Mesodermal cell (in vitro differentiated cells): ENCODE results near the gene KLHDC9.

Experiments
- H3K27ac ChIP-seq: 2 replicates; pipeline ENCODE4 v1.7.0; 2013; ENCODE audit warnings: mild to moderate bottlenecking, low read depth, low read length, moderate library complexity; ENCODE audit not compliant: severe bottlenecking
- H3K36me3 ChIP-seq: 2 replicates; pipeline ENCODE4 v1.7.1; 2013; ENCODE audit warnings: mild to moderate bottlenecking, low read length, moderate library complexity; ENCODE audit not compliant: control insufficient read depth, insufficient read depth
- H3K4me1 ChIP-seq: one replicate; pipeline ENCODE4 v1.7.1; 2013; ENCODE audit warnings: mild to moderate bottlenecking, low read length; ENCODE audit not compliant: insufficient read depth, control insufficient read depth, poor library complexity, severe bottlenecking
- H3K4me3 ChIP-seq: 2 replicates; pipeline ENCODE4 v1.7.0; 2013; ENCODE audit warnings: low read length, control low read depth, mild to moderate bottlenecking; ENCODE audit not compliant: insufficient read depth, poor library complexity, severe bottlenecking; ENCODE audit errors: extremely low read depth
- H3K9me3 ChIP-seq: 2 replicates; pipeline ENCODE4 v1.7.1; 2013; ENCODE audit warnings: mild to moderate bottlenecking, low read length, moderate library complexity; ENCODE audit not compliant: control insufficient read depth
- WGBS, 2 experiments: methylation state at CpG; one replicate each; pipeline ENCODE4 v1.1.5; 2013; ENCODE audit warnings: missing lambda C conversion rate in 2 of 2; ENCODE audit not compliant: insufficient coverage in 2 of 2; 5-methylcytosine and 5-hydroxymethylcytosine counted together

KLHDC9 gene

DNA sequence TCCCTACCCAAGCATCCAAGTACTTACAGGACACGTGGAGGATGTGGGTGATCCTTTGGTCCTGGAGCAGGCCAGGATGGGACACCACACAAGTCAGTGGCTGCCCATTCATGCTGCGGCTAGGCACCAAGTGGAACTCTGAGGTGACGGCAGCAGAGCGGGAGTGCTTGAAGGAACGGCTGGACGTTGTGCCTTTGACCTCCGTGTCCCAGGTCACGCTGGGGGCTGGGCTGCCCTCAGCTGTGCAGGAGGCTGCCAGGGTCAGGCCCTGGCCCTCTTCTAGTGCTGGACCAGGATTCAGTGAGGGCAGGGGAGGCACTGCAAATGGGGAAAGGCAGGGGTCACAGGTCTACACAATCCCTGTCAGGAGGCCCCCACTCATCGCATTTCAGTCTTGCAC lies 20.7 kb upstream of the KLHDC9 start:
- H3K4me3 ChIP-seq, result no peak overlapping the region
- 87 to 93% methylated on average over 8 of the region's 9 CpGs for WGBS, 2 experiments

DNA sequence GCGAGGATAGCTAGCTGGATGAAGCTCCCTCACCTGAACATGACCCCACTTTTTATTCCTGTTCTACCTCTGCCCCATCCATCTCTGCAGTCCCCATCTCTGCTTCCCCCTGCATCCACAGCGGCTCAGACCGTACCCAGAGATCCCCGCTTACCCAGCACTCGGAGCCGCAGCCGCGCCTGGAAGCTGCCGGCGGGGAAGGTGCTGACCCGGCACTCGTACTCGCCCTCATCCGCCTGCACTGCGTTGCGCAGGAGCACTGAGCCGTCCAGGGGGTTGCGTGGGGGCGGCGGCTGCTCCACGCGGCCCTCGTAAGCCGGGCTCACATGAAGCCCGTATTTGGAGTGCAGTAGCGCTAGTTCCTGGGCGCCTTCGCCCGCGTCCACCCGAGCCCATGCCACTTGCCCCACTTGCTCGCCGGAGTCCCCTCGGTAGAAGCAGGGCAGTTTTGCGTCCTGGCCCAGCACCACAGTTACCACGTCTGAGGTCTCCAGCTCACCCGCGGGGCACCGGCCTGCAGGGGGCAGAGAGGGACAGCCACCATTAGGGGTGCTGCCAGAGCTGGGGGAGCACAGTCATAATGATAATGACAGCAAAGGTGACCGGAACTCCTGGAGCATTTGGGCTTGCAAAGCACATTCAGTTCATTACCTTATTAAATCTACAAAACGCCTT lies 18.6 kb upstream of the KLHDC9 start:
- Histone ChIP-seq H3K27ac (no peak overlapping the region), H3K9me3 (no peaks in the 10 kb centered on the region), H3K4me1 (peaks cover 23% of the 10 kb centered on the region), H3K4me3 (no peak overlapping the region), H3K36me3 (no peaks in the 10 kb centered on the region)
- WGBS, 2 experiments, result 89 to 94% methylated on average over 20 to 41 of the region's 41 CpGs

More for the DNA sequence above, 20.7 kb upstream of the KLHDC9 start:
- Histone ChIP-seq H3K27ac (no peak overlapping the region), H3K9me3 (no peaks in the 10 kb centered on the region), H3K4me1 (peaks cover 10% of the 10 kb centered on the region), H3K36me3 (no peaks in the 10 kb centered on the region)

DNA sequence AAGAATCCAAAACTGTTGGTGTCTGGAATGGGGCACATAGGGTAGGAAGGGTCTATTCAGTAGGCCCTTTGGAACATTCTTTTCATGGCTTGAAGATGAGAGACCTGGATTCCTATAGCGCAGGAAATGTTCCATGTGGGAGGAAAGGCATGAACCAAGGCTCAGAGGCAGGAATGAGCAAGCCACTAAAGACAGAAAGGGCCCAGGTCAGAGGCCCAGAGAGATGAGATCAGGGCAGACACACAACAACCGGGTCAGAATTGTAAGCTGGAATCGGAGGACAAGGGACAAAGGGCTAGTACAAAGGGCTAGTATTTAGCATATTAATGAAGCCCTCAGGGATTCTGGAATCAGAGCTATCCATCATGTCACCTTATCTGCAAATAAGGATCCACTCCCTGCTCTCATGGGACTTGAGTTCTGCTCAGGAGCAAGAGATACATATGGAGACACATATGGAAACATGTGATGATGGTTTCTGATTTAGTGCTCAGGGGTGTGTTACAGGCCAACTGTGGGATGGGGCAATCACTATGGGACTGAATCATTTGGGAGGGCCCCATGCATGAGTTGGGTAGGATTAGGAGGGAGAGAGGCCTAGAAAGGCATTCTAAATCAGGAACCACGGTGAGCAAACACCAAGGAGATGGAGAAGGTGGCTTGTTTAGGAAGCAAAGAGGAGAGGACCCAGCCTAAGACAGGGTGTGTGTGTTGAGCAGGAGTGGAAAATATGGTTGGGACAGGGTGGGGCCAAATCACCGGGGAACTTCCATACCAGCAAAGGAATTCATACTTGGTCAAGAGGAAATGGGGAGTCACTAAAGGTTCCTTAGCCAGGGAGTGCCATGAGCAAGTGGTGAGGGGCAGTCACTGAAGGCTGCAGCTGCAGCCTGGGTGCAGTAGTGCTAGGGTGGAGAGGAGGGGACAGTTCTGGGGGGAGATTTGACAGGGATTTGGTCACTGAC lies 17.4 kb upstream of the KLHDC9 start:
- H3K27ac ChIP-seq, result peak overlapping the region; percentile 47
- no peaks in the 10 kb centered on the region for H3K36me3 ChIP-seq
- no peaks in the 10 kb centered on the region for H3K9me3 ChIP-seq
- 64 to 69% methylated on average over 5 of the region's 5 CpGs for WGBS, 2 experiments
- H3K4me1 ChIP-seq, result peaks cover 33% of the 10 kb centered on the region
- no peak overlapping the region for H3K4me3 ChIP-seq

DNA sequence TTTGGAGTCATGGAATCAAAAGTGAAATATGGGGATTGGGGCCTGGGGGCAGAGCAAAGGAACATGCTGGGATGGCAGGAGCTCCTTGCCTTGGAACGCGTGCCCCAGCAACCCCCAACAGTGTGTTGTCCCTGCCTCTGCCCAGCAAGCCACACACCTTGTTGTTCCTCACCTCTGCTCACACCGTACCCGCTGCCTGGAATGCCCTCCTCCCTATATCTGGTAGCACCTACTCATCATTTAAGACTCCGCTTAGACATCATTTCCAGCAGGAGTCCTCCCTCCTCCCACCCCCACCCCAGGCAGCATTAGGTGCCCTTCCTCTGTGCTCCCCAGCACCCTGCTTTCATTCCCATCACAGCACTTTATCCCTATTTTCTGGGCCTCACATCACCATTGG lies 16.6 kb upstream of the KLHDC9 start:
- WGBS, 2 experiments, result 69 to 80% methylated on average over 5 of the region's 5 CpGs
- Histone ChIP-seq H3K4me3 (no peak overlapping the region), H3K36me3 (no peaks in the 10 kb centered on the region), H3K4me1 (peaks cover 41% of the 10 kb centered on the region), H3K27ac (no peak overlapping the region), H3K9me3 (no peaks in the 10 kb centered on the region)

DNA sequence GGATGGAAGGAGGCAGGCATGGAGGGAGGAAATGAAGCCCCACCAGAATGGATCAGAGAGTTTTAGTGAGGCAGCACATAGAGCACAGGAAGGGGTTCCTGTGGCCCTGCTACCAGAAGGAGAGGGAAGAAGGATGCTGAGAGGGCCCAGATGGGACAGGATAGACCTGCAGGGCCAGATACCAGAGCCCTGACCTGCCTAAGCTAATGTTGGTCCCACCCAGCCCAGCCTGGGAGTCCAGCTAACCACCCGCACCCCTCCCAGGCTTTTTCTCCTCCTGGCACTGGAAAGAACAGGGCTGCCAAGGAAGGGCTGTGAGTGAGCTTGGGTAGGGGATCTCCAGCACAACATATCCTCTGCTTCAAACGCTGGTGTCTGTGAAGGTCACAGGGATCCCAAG lies 15.7 kb upstream of the KLHDC9 start:
- Histone ChIP-seq H3K4me1 (peaks cover 42% of the 10 kb centered on the region), H3K36me3 (no peaks in the 10 kb centered on the region), H3K27ac (peak overlapping the region; percentile 5), H3K9me3 (no peaks in the 10 kb centered on the region), H3K4me3 (no peak overlapping the region)
- WGBS, 2 experiments, result 83 to 92% methylated on average over 1 of the region's 2 CpGs

DNA sequence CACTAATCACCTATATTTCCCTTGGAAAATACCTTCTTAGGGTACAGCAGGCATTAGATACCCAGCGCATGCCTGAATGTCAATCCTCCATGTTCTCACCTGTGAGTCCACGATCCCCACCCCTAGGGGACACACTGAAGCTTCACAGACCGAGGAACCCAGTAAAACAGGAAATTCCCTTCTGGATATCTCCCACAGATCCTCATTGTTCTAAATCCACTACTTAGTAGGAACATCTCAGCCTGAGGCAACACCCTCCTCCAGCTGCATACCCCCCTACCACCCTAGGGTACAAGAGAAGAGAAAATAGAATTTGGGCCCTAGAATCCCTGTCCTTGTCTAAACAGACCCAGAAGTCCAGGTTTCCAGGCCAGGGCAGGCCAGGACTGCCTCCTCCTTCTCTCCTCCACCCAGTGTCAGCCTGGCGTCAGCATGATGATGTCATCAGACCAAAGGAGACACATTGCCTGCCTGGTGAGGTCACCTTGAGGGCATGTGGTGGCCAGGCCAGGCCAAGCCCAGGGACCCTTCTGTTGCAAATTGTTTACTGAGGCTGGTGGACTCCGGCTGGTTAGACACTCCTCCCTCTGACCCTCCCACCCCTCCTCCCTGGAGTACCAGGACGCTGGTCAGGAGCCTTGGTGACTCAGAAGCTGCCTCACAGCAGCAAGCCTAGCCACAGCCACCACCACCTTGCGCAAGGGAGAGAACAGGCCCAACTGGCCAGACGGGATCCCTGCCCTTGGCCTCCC lies 15.0 kb upstream of the KLHDC9 start:
- Histone ChIP-seq H3K27ac (peak overlapping the region; percentile 89), H3K9me3 (no peaks in the 10 kb centered on the region), H3K36me3 (no peaks in the 10 kb centered on the region), H3K4me3 (no peak overlapping the region), H3K4me1 (peaks cover 42% of the 10 kb centered on the region)
- 66 to 69% methylated on average over 6 of the region's 8 CpGs for WGBS, 2 experiments

DNA sequence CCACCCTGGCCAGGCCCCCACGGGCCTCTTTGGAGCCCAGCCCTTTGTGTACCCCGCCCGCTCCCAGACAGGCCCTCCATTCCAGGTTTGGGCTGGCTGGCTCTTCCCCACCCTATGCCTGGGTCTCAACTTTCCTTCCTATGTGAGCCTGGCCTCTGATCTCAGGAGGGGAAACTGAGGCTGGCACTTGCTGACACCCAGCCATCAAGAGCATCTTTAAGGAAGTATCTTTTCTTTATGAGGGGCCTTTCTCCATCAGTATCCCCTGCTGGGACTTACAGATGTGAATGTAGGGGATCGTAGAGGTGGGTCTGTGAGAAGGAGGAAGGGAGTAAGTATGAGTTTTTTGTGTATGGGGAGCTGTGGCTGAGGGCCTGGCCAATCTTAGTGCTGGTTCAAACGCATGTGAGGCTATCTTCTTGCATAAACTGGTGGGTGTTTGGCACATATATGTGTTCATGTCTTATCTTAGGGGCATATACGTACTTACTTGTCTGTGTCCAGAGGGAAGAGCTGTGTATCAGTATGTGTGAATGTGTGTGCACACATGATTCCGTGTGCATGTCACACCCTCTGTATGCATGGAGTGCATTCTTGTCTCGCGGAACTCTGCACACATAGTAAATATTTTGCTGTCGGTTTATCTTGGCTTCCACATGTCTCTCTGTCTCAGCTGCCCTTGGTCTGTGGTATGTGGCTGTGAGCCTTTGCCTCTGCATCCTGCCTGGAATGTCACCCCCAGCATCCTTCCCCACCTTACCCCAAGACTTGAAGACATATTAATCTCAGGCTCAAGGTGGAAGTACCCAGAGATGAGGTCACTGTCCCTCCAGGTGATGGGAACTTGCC lies 14.2 kb upstream of the KLHDC9 start:
- peaks cover 42% of the 10 kb centered on the region for H3K4me1 ChIP-seq
- H3K36me3 ChIP-seq, result no peaks in the 10 kb centered on the region
- 90 to 96% methylated on average over 8 to 10 of the region's 10 CpGs for WGBS, 2 experiments
- no peak overlapping the region for H3K4me3 ChIP-seq
- peak overlapping the region; percentile 89 for H3K27ac ChIP-seq
- no peaks in the 10 kb centered on the region for H3K9me3 ChIP-seq

DNA sequence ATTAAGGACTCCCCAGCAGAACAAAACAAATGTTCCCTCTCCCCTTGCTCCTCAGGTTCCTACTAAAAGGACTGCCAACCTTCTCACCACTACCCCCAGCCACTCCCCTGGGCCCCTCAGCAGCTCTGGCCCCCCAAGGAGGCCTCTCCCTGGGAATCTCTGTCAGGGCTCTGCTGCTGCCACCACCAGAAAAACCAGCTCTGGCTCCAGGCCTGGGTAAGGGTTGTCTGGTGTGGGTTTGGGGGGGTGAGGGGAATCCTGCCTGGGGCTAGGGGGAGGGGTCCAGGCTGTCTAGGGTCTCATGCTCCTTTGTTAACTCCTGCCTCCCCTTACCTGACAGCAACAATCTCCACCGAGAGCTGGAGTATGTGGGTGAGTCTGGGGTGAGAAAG lies 13.6 kb upstream of the KLHDC9 start:
- H3K27ac ChIP-seq, result peak overlapping the region; percentile 66

DNA sequence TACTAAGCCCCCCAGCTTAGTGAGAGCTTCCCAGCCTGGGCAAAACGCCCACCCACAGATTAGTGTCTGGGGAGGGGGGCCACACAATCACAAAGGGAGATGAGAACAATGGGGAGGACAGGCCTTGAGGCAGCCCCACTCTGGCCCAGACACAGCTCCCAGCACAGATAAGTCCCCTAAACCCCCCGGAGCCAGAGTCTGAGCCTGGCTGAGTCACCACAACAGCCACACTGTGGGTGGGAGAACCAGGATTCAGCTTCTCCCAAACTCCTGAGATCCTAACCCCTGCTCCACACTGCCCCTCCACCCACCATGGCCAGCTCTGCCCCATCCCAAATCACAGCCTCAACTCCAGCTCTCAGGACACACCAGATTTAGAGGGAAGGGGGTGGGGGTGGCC lies 13.0 kb upstream of the KLHDC9 start:
- Histone ChIP-seq H3K4me1 (peaks cover 42% of the 10 kb centered on the region), H3K36me3 (no peaks in the 10 kb centered on the region), H3K4me3 (no peak overlapping the region), H3K9me3 (no peaks in the 10 kb centered on the region), H3K27ac (peak overlapping the region; percentile 66)
- WGBS, 2 experiments, result 45 to 50% methylated on average over 1 to 2 of the region's 2 CpGs

More for the DNA sequence above, 13.6 kb upstream of the KLHDC9 start:
- WGBS, 2 experiments, result no CpG with 5 or more reads among the region's 1 CpG
- Histone ChIP-seq H3K36me3 (no peaks in the 10 kb centered on the region), H3K9me3 (no peaks in the 10 kb centered on the region), H3K4me1 (peaks cover 42% of the 10 kb centered on the region), H3K4me3 (no peak overlapping the region)

DNA sequence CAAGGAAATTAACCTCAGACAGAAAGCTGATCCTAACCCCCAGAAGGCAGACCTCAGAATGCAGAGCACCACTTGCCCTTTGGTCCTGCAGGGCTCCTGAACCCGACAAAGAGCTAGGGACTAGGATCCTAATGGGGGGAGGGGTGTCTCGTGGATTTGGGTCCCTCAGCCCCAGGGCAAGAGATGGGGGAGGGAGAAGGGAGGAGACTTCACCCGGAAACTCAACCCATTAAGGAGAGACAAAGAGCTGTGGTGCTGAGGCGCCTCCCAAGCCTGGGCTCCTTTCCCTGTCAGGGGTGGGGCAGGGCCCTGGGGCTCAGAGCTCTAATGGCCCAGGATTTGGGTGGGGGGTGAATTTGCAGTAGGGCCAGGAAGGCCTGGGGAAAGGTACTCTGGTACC lies 11.7 kb upstream of the KLHDC9 start:
- 60 to 80% methylated on average over 1 to 4 of the region's 4 CpGs for WGBS, 2 experiments

More for the DNA sequence above, 11.7 kb upstream of the KLHDC9 start:
- Histone ChIP-seq H3K27ac (no peak overlapping the region), H3K4me3 (no peak overlapping the region), H3K36me3 (no peaks in the 10 kb centered on the region), H3K9me3 (no peaks in the 10 kb centered on the region), H3K4me1 (peaks cover 32% of the 10 kb centered on the region)
